Stimulated activated CD4-positive, alpha-beta T cell treated with anti-CD3 and anti-CD28 coated beads, TNF-alpha, amount 100 ng/mL, for 24 hours (primary cell): Measurements from ENCODE around the gene PLXND1.

Experiments
- DNase-seq, 3 experiments: peaks; one replicate each; pipeline ENCODE4 v3.0.0-alpha.2; 2020; ENCODE audit warnings: low read depth in 3 of 3

PLXND1 gene

DNA sequence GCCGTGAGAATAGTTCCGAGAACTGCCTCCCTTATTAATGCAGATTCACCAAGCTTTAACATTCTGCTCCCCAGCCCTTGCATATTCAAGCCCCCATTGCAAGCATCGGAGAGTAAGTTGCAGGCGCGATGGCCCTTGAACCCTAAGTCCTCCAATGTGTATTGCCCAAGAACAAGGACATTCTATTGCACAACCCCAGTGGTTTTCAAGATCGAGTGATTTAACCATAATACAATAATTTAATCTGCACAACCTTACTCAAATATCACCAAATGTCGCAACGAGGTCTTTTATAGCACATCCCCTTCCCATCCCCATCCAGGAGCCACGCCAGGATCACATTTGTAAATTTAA, 21.7 kb upstream of the PLXND1 start:
- no peak for DNase-seq

DNA sequence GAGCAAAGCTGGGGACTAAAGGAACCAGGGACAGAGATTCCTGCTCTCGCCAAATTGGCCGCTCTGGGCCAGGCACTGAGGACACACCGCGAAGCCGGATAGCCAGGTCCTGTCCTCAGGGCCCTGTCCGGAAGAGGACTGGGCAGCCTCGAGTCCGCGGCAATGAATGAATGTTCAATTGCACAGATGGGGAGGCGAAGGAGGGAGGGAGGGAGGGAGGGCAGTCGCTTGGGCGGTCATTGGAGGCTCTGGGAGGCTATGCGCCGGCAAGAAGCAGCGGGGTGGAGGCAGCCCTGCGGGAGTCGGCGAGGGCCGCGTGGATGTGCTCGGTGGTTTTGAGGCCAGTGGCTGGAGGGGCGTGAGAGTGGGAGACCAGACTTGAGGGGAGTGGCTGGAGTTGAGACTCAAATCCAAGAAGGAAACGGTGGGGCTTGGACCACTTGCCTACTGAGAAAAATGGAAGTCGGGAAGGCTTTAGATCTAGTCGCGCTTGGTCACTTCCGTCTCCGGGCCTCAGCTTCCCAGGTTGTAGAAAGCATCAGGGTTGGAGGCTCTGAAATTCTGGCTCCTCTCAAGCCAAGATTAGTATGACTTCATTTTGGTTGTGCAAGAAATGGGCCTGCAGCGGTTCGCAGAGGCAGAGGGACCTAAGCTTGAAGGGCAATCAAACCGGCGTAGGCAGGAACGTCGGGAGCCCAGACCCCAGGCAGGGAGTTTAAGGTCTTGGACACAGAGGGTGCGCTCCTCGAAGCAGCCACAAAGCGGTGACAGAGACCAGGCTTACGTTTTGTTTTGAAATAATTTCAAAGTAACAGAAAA, 21.1 kb upstream of the PLXND1 start:
- DNase-seq = peak in 2 of 3 experiments; percentile 30 to 61

GRCh38 chr3:129626744-129627349, 20.4 kb upstream of the PLXND1 start:
- peak; percentile 46 to 82 (median 50) for DNase-seq

GRCh38 chr3:129625072-129625874, 18.8 kb upstream of the PLXND1 start:
- no peak for DNase-seq

DNA sequence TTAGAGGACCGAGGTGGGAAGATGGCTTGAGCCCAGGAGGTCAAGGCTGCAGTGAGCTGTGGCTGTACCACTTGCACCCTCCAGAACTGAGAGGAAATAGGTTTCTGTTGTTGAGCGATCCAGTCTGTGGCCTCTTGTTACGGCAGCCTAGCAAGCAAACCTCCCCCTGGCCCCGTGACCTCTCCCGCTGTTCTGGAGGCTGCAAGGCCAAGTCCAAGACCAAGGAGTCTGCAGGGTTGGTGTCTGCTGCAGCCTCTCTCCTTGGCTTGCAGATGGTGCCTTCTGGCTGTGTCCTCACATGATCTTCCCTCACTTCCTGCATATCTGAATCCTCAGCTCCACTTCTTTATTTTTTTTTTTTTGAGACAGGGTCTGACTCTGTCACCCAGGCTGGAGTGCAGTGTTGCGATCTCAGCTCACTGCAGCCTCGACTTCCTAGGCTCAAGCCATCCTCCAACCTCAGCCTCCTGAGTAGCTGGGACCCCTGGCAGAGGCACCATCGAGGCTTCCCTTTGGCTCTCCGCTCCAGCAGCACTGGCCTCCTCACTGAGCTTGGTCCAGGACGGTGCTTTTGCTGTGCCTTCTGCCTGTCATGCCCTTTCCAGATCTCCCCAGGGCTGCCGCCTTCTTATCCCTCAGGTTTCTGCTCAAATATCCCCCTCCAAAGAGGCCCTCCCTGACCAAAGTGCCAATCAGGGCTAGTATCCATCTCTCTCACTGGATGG, 18.0 kb upstream of the PLXND1 start:
- DNase-seq = no peak

DNA sequence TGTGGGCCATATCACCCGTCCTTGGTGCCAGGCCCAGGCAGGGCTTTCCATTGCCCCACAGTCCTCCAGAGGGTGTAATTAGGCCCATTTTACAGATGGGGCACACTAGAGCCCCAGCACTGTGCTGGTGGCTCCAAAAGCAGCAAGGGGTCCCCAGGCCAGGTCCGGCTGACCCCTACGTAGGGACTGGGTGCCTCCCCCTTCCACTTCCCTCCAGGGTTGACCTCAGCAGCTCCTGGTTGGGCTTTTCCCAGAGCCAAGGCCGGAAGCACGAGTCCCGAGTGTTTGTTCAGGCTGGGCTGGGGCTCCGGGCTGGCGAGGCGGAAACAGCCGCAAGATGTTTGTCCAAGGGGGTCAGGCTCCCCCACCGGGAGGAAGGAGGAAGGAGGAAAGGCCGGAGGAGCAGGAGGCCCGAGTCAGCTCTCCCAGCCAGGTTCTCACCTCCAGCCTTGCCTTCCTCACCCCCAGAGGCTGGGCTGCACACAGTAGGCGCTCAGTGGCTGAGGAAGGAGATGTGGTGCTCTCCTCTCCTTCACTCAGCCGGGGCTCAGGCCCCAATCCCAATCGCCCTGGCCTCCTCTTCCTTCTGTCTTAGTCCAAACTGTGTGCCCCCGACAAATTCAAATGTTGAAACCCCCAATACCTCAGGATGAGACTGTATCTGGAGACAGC, 17.1 kb upstream of the PLXND1 start:
- DNase-seq = no peak

DNA sequence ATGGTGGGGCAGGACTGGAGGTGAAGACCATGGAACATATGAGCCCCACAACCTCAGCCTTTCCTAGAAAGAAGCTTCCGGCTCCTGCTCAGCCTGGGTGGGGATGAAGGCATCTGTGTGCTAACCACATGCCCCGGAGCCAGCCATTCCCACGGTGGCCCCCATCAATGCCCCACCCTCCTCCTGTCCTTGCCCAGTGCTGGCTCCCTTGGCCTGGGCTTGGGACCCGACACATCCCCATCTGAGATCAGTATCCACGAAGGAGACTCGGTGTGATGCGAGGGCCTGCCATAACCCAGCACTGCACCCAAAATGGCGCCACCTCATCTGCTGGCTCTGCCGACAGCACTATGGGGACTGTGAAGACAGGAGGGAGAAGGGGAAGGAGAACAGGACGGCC, 16.5 kb upstream of the PLXND1 start:
- no peak for DNase-seq

- no peak for DNase-seq
Observed at GRCh38 chr3:129622226-129622874, 15.9 kb upstream of the PLXND1 start.

GRCh38 chr3:129621626-129622225, 15.2 kb upstream of the PLXND1 start:
- DNase-seq = no peak

- no peak for DNase-seq
Observed at GRCh38 chr3:129620828-129621559, 14.5 kb upstream of the PLXND1 start.

DNA sequence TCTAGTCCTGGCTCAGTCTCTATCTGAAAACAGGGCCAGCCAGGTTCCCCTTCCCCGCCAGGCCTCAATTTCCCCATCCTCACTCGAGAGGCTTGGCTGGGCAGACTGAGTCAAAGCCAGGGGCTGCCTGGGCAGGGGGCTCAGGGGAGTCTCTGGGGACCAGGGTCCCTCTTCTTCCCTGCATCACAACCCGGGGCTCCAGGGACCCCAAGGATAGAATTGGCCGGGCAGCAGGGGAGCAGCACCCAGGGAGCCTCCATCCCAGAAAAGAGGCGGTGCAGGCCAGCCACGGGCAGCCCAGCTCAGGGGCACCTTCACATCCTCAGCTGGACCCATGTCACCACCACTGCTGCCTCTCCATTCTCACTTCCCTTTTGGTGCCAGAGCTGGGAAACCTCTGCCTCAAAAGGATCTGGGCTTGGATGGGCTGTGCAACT, 13.3 kb upstream of the PLXND1 start:
- no peak for DNase-seq

DNA sequence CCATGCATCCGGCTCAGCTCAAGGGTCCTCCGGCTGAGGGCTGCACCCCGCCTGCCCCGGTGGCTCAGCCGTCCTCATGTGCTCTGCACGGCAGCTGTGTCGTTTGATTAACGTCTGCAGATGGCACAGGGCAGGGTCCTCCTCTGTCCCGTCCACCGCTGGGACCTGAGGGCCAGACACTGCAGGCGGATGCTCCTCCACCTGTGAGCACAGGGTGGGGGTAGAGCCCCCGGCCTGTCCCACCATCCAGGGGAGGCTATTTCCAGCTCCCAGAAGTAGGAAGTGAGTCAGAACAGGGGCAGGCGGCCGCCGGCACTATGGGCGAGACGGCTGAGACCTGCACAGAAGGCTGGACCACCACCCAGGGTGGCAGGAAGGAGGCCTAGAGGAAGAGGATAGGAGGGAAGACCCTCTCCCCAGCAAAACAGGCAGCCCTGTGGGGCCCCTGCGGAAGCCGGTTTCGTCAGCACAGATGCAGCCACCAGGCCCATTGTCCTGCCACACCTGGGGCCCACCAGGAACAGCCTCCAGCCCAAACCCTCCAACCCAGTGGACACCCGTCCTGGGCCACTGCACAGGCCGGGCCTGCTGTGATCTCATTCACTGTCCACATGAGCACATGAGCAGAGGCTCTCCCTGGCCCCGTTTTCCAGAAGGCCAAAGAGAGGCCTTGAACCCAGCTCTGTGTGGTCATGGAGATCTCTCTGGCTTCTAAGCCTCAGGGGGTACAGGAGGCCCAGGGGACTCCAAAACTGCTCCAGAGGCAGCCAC, 12.6 kb upstream of the PLXND1 start:
- no peak for DNase-seq

GRCh38 chr3:129618186-129618820, 11.8 kb upstream of the PLXND1 start:
- DNase-seq = no peak

GRCh38 chr3:129617381-129618185, 11.1 kb upstream of the PLXND1 start:
- DNase-seq = no peak

- DNase-seq = no peak
Observed at GRCh38 chr3:129616713-129617112, 10.2 kb upstream of the PLXND1 start.

GRCh38 chr3:129616291-129616690, 9.8 kb upstream of the PLXND1 start:
- DNase-seq = no peak

DNA sequence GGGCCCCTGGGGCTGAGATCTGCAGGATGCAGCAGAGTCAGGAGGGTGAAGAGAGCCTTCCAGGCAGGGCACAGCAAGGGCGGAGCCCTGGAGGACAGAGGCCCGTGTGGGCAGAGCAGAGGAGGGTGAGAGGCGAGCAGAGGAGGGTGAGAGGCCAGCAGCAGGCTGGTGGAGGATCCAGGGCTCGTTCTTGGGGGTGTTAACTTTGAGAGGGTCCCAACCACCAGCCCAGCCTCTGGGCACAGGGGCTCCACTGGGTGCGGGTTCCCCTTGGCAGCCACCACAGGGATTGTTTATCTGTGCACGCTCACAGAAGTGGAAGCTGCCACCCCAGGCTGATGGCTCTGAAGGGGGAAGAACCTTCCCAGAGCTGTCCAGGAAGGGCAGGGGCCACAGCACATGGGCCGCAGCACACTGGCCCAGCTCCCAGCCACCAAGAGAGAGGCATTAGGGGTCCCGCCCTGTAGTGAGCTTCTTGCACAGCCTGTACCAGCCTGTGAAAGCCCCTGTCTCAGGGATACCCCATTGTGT, 9.3 kb upstream of the PLXND1 start:
- DNase-seq = no peak
